Activated CD4-positive, alpha-beta T cell treated with anti-CD3 and anti-CD28 coated beads for 4 hours (primary cell): ENCODE measurements around the gene FRAS1.

Experiments used
- DNase-seq, 2 donors: peaks; one replicate each; pipeline ENCODE4 v3.0.0-alpha.2; 2020

The FRAS1 gene

DNA sequence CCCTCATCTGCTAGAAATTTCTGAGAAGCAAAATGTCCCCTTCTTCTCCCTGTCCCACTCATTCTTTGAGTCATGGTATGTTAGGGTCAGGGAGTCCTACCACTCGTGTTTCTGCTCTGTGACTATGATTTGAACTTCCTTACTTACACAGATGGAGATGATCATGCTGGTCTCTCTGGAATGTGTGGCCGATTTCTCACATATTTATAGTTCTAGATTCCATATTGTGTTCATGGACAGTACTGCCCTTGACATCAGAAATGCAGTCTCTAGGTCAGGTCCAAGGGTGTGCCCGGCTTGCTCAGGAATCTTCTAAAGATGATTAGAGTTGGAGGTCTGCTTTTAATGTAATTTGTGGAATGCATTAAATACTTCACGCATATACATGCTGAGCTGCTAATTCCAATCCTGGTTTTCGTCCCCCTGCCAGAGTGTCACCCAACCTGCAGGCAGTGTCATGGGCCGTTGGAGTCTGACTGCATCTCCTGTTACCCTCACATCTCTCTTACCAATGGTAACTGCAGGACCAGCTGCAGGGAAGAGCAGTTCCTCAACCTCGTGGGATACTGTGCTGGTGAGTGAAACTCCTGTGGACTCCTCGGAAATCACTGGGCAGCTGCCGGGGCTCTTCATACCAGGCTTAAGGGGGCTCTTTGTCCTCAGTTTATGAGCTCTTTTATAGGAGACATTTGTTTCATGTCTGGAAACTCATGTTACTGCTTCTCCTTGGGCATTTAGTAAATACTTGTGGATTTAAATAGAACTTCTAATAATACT lies 280.3 kb downstream of the FRAS1 start:
- no peak for DNase-seq

DNA sequence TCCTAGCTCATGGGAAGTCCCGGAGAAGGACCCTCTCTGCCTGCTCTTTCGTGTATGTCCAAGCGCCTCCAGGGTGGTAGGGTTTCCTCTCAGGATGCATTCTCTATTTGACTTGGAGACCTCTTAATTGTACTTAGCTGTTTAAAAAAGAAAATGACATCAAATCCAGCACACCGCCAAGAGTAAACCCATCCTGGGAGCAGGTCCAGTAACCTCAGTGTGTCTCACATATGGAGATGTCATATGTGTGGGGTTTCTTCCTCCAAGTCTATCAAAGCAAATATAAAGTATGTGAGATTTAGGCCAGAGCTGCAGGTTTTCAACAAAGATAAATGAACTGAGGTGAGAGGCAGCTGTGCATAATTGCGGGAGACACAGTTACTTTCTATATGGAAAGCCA lies 285.0 kb downstream of the FRAS1 start:
- no peak for DNase-seq

- no peak for DNase-seq
Observed at GRCh38 chr4:78343682-78344081, 286.6 kb downstream of the FRAS1 start.

DNA sequence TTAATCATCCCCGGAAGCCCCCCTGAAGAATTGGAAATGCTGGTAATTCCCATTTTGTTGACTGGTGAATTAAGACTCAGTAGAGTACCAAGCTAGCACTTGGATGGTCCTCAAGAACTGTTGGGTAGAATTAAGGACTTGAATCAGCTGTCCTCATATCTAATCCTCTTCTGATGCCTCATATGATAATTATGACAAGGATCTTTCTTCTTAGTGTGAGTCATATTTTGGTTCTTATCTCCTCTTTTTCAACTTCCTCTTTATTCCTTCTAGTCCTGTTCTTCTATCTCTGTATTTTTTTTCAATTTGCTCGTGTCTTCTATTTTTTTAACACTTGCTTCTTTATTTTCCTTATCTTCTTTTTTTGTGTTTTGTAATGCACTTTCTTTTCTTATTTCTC lies 288.1 kb downstream of the FRAS1 start:
- no peak for DNase-seq

GRCh38 chr4:78346222-78346621 lies 289.1 kb downstream of the FRAS1 start:
- no peak for DNase-seq

GRCh38 chr4:78347527-78347926 lies 290.4 kb downstream of the FRAS1 start:
- no peak for DNase-seq

DNA sequence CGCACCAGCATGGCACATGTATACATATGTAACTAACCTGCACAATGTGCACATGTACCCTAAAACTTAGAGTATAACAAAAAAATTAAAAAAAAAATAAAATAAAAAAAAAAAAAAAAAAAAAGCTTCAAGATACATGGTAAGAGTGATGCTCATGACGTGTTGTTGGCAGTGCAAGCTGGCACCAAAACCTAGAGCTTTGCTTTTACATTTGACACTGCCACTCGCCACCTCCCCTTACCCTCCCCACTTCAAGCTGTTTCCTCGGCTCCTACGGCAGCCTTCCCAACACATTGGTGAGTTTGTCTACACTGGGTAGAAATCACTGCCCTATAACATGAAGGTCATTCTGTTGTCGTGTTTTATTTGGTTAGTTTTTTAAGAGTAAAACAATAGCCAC lies 296.8 kb downstream of the FRAS1 start:
- DNase-seq = no peak

- DNase-seq = no peak
Observed at GRCh38 chr4:78354782-78355181, 297.7 kb downstream of the FRAS1 start.

- DNase-seq = no peak
Observed at GRCh38 chr4:78355306-78355705, 298.2 kb downstream of the FRAS1 start.

DNA sequence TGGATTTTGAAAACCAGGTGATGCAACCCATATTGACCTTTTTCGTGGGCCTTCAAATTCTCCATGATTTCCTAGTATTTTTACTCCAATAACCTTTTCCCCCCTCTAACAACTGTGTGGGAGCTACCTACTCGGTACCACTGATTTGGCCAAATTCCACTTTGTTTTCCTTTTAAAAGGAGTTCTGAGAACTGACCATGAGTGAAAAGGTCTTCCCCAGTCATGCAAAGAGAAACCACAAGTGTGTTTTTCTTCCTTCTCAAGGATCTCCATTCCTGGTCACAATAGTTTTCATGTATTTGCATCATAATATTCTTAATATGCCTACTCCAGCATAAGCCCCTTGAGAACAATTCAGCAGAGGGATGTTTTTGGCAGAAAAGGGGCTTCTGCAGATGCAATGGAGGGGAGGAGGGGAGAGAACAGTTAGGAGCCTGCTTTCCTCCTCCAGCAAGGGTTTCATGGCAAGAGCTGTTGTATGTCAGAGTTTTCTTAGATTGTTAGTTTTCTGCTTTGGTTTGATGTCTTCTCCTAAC lies 299.2 kb downstream of the FRAS1 start:
- no peak for DNase-seq

DNA sequence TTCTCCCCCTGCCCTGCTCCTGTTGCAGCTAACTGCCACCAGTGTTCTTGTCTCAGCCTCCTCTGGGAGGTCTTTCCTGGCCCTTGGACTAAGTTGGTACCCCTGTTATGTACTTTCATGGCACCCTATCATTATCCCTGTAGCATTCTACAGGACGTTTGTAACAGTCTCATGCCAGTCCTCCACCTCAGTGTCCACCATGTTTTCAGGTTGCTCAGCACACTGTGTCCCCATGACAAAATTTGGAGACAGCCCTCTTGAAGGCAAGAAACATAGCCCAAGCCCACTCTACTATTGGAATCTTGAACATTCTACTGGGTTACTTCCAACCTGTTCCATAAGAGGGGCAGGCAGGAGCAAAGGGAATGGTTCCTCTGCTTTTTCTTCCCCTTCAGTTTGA lies 300.0 kb downstream of the FRAS1 start:
- no peak for DNase-seq

DNA sequence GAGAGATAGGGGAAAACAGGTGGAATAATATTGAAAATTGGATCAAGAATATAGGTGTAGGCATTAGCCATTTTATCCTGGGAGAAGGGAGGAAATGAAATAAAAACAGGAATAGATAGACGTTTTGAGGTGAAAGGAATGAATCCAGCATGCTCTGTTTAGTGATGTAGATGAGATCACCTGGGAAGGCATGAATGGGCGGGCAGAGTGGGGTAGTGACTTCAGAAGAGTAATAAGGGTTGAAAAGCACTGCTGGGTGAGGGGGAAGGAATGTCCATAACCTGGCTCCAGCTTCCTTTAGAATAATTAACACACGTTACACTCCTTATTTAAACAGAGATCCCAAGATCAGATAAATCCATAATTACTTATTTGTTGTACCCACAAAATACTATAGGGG lies 303.3 kb downstream of the FRAS1 start:
- DNase-seq = no peak

DNA sequence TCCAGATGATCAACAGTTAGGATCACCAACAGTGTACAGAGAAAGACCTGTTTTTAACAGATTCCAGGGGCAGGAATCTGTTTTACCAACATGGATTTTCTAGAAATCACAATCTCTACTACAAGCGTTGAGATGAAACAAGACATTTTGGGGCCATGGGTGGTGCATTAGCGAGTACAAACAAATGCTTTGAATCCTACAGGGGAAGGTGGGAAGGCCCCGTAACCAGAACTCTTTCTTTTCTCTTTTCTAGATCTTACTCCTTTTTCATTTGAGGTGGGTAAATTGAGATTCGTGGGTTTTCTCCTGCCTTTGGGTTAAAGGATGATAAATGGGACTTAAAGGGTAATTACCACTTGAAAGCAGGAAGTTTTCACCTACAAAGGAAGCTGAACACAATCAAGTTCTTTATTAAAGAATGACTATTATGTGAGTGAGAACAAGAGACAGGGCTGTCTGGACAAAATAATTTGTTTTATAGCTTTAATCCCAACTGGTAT lies 304.5 kb downstream of the FRAS1 start:
- DNase-seq = no peak

DNA sequence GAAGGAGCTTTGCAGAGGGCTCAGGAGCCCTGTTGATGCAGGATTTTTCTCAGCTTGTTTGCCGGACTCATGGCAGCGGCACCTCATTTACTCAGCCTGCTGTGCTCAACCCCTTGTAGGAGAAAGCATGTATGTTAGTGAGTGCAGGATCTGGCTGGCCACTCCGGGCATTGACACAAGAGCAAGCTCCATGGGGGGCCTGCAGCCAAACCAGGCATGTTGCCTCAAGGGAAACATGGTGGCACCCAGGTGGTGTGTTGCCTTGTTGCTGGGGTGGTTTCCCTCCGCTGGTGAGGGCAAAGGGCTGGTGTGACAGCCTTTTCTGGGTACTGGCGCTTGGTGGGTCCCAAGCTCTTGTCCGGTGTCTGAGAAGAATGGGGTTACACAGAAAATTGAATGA lies 305.2 kb downstream of the FRAS1 start:
- no peak for DNase-seq

DNA sequence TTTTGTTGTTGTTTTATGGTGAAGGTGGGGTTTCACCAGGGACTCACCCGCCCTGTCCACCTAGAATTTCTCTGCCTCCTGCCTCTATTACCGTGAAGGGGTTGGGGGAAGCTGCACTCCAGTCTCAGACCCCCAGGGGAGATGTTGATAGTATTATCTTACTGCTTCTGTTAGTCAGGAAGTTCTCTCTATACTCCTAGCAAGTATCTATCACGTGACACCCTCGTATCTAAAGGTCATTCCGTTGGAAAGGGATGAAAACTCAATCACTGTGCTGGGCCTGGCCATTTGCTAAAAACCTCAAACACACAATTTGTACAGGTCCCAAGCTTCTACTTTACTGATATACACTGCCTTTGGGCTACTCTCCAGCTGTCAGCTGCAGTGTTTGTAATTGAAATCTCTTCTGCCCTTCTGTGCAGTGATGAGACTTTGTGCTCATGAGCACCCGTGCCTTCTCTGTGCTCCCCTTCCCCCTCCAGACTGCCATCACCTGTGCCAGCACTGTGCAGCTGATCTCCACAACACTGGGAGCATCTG lies 306.0 kb downstream of the FRAS1 start:
- DNase-seq = no peak

- DNase-seq = no peak
Observed at GRCh38 chr4:78369679-78370078, 312.6 kb downstream of the FRAS1 start.

GRCh38 chr4:78370631-78371372 lies 313.7 kb downstream of the FRAS1 start:
- no peak for DNase-seq

- no peak for DNase-seq
Observed at GRCh38 chr4:78372355-78372988, 315.3 kb downstream of the FRAS1 start.

GRCh38 chr4:78377555-78377954 lies 320.4 kb downstream of the FRAS1 start:
- DNase-seq = no peak

DNA sequence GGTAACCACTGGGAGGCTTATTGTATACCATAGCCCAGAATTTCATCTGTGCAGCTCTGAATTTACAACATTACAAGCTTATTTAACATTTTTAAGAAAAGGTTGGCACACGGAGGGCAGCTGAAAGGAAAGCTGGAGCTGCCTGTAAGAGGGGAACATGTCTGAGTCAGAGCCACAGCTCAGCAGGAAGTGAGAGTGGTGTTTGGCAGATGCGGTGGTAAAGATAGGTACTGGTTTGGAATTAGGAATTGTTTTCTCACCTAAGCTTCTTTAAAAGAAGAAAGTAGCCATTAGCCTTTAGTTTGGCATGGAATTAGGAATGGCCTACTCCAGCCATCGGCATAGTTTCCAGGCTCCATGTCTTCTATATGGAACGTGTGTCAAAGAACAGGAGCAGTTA lies 321.9 kb downstream of the FRAS1 start:
- DNase-seq = no peak

GRCh38 chr4:78379991-78380729 lies 323.0 kb downstream of the FRAS1 start:
- no peak for DNase-seq

DNA sequence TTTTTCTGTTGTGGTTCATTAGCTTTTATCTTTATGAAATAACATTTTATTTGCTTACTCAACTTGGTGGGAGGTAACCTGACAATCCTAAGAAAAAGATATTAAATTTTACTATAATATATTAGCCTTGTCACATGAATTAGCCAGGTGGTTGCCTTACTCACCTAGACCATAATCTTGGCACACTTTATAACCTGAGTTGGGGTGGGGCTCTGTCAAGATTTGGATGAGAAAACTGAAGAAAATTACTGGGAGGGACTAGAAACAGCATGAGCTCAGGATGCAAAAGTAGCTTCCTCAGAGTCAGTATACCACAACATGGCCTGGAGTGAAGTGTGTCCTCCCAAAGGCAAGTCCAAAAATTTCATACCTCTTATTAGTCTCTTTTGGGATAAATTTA lies 329.6 kb downstream of the FRAS1 start:
- DNase-seq = no peak

GRCh38 chr4:78395642-78396041 lies 338.5 kb downstream of the FRAS1 start:
- no peak for DNase-seq
